ENCODE data around the gene SKA2.
"Not testable (repeated sequence)": the region's sequence is repeated elsewhere in the genome, so short reads cannot be mapped to it uniquely, and the experiment has no call there.

Gene SKA2, protein sequence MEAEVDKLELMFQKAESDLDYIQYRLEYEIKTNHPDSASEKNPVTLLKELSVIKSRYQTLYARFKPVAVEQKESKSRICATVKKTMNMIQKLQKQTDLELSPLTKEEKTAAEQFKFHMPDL

DNA sequence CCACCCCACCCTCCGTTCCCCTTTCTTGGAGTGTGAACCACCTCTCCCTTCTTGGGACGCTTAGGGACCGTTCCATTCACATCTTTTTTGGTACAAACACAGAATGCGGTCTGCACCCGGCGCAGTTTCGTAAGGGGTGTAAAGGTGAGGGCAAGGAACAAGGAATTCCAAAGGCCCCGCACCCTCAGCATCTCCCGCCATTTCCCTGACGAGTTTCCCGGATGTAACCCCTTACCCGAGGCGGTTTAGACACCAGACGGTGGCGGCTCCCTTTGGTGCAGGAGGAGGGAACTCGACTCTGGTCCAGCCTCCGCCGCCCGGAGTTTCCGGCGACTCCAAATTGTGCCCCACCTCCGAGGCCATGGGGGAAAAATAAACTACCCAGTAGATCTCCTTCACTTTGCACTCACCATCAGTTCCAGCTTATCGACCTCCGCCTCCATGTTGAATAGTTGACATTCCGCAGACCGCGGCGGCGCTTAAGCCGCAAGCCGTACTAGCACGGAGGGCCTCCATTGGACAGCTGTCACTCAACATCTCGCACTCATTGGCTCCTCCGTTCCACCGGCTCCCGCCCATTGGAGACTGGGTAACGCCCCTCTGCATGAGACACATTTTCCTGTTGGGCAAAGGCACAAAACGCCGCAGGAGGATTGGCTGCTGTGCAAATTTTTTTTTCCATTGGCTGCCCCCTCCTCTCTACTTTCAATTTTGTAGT lies at the start of gene SKA2:
SKA2 (minus strand) TSS at position 466 of the 718 bp plus-strand sequence; CDS start at position 443, 23 bp downstream.
- DNase-seq: peak; percentile 100

DNA sequence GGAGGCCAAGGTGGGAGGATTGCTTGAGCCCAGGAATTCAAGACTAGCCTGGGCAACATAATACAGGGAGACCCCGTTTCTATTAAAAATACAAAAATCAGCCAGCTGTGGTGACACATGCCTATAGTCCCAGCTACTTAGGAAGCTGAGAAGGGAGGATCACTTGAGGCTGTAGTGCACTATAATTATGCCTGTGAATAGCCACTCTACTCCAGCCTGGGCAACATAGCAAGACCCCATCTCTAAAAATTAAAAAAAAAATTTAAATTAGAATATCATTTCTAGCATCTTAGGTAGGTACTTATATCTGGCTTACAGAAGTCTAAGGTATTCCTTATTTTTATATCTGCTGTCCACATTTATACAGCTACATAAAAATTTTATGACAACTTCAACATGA lies 47.3 kb upstream of the SKA2 start:
- no peak for DNase-seq

DNA sequence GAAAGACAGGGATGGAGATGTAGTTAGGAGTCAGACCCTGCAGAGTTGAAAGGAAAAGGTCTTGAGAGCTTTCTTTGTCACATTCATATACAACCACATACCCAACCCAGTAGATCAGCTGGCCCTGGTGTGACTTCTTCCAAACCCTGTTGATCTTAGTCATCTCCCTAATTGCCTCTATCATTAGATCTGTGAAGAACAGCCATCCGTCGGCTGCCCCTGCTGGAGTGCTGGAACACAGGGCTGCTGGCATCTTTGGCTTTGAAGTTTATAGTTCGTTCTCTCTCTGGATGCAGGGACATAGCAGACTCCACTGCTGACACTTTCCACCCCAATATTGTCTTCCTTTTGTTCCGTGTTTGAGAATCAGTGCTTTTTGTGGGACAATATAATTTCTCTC lies 44.4 kb upstream of the SKA2 start:
- no peak for DNase-seq

DNA sequence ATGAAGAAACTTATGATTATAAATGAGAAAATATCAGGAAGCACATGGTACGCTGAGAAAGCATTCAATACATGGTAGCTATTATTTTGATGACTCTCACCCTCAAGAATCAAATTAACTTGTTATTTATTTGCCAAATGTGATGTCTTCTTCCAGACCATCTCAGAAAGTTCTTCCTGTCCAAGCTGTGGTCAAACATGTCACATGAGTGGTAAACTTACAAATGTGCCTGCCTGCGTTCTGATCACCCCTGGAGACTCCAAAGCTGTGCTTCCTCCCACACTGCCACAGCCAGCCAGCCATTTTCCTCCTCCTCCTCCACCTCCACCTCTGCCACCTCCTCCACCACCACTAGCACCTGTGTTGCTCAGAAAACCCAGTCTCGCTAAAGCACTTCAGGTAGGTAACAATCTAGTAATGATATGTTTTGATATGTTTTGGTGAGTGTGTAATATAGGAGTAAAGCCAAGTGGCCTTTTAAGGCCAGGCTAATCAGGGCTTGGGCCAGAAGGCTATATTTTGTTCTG lies 38.4 kb upstream of the SKA2 start:
- DNase-seq: no peak

DNA sequence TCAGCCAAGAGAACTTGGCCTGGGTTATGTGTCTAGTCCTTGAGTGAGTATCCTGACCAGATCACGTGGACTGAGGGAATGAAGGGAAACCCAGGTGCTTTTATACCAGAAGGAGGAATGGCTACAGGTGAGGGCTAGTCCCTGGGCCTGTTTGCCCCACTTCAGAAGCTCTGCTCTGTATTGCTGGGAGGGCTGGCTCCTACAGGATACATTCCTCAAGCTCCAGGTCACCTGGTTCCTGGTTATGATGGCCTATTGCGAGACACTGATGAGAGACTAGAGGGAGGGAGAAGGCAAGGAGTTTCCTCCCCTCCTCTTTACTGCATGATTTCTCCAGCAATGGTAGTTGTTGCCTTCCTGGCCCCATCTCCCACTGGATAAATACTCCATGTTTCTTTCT lies 35.8 kb upstream of the SKA2 start:
- no peak for DNase-seq

DNA sequence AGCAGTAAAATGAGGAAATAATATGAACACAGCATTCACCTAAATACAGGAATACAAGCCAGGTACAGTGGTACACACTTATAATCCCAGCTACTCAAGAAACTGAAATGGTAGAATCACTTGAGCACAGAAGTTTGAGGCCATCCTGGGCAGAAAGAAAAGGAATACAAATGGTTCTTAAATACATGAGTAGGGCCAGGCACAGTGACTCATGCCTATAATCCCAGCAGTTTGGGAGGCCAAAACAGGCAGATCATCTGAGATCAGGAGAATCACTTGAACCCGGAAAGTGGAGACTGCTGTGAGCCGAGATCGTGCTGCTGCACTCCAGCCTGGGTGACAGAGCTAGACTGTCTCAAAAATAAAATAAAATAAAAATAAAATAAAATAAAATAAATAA lies 31.9 kb upstream of the SKA2 start:
- no peak for DNase-seq

DNA sequence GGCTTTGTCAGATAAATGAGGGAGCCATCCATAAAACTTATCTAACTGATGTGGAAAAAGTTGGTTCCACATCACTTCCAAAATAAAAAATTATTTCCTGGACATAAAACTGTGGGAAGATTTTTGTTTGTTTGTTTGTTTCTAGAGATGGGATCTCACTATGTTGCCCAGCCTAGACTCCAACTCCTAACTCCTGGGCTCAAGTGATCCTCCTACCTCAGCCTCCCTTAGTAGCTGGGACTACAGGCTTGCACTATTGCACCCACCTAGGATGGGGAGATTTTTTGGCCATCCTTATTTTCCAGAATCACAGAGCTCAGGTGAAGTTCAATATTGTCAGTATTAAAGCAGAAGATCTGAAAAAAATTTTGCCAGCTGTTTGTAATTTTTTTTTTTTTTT lies 31.0 kb upstream of the SKA2 start:
- DNase-seq: no peak

DNA sequence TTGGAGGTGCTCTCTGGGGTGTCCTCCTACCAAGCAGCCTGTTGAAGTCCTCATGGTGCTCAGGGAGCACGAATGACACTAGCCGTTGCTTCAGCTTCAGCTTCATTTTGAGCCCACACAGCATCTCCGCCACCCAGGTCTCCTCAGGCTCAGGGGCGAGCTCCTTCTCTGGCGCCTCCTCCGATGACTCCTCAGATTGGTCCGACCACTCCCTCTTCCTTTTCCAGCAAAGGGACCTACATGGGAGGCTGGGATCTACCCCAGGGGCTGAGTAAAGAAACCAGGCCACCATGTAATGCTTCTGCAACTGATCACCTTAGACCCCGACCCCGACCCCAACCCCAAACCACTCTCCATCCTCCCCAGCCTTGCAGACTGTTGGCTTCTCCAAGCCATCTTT lies 26.5 kb upstream of the SKA2 start:
- DNase-seq: no peak

DNA sequence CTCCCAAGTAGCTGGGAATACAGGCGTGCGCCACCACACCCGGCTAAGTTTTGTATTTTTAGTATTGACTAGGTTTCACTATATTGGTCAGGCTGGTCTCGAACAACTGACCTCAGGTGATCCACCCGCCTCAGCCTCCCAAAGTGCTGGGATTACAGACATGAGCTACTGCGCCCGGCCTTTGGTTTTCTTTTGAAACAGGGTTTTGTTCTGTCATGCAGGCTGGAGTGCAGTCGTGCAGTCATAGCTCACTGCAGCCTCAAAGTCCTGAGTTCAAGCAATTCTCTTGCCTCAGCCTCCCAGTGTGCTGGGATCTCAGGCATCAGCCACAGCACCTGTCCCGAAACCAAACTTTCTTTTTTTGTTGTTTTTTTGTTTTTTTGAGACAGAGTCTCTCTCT lies 25.6 kb upstream of the SKA2 start:
- DNase-seq: no peak

DNA sequence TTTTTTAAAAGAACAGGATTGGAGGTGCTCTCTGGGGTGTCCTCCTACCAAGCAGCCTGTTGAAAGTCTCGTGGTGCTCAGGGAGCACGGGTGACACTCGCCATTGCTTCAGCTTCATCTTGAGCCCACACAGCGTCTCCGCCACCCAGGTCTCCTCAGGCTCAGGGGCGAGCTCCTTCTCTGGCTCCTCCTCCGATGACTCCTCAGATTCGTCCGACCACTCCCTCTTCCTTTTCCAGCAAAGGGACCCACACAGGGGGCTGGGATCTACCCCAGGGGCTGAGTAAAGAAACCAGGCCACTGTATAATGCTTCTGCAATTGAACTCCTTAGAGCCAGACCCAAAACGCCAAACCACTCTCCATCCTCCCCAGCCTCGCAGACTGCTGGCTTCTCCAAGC lies 24.6 kb upstream of the SKA2 start:
- not testable (repeated sequence) for DNase-seq

DNA sequence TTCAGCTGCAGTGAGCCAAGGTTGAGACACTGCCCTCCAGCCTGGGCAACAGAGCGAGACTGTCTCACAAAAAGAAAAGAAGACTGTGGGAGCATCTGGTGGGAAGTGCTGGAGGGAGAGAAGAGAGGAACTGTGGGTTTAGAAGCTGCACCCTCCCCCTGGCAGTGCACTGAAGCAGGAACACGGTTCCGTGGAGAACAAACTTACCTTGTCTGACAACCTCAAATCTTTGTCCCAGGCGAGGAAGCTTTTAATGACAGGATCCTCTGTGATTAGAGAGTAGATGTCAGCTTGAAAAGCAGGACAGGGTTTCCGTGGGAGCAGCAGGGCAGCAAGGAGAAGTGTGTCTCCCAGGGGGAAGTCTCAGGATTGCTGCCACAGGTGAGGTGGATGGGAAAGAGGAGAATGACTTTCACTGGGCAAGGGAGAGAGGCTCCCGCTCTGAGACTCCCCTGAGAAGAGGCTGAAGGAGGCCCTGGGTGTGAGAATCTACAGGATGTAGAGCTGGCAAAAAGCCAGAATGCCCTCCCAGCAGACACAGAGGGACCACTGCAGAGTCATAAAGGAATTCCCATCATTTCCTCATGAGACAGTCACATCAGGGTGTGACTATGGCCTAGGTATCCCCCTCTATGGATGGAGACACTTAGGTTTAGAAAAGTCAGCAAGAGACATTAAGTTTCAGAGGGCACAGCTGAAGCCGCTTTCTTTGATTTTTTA lies 23.4 kb upstream of the SKA2 start:
- no peak for DNase-seq

DNA sequence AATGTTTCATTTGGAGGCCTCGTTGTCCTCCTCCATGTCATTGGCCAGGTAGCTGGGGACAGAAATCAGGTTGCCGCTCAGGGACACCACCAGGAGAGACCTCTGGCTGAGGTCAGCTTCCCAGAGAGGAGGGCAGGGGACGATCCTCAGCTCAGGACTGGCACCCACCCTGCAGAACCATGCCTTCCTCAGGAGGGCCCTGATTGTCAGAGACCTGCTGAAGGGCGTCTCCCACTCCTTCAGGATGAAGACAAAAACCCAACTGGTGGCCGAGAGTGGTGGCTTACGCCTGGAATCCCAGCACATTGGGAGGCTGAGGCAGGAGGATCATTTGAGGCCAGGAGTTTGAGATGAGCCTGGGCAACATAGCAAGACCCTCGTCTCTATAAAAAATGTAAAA lies 20.1 kb upstream of the SKA2 start:
- no peak for DNase-seq

DNA sequence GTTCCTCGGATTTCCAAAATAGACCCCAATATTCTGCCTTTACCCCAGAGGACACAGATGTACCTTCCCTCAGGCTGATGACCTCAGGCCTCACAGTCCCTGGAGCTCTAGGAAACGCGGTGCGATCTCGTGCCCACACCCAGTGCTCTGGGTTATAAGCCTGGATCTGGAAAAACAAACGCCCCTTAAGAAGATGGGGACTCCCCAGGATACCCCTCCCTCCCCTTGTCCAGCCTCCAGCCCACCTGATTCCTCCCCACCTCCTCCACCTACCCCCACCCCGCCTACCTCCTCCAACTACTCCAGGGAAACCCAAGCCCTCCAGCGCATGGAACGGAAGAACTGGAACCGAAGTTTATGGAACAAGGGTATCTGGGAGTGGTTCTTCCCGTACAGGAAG lies 19.7 kb upstream of the SKA2 start:
- DNase-seq: no peak

DNA sequence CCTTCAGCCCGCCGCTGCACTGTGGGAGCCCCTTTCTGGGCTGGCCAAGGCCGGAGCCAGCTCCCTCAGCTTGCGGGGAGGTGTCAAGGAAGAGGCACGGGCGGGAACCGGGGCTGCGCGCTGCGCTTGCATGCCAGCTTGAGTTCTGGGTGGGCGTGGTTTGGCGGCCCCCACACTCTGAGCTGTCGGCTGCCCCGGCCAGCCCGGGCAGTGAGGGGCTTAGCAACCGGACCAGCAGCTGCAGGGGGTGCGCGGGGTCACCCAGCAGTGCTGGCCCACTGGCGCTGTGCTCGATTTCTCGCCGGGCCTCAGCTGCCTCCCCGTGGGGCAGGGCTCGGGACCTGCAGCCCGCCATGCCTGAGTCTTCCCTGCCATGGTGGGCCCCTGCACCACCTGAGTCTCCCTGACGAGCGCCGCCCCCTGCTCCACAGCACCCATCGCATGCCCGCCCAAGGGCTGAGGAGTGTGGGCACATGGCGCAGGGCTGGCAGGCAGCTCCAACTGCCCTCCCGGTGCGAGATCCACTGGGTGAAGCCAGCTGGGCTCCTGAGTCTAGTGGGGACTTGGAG lies 17.5 kb upstream of the SKA2 start:
- DNase-seq: no peak

DNA sequence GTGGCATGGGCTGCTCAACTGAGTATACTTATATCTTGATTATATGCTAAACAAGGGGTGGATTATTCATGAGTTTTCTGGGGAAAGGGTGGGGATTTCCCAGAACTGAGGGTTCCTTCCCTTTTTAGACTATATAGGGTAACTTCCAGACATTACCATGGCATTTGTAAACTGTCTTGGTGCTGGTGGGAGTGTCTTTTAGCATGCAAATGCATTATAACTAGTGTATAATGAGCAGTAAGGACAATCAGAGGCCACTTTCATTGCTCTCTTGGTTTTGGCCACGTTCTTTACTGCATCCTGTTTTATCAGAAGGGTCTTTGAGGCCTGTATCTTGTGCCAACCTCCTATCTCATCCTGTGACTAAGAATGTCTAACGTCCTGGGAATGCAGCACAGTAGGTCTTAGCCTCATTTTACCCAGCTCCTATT lies 12.6 kb upstream of the SKA2 start:
- DNase-seq: no peak

DNA sequence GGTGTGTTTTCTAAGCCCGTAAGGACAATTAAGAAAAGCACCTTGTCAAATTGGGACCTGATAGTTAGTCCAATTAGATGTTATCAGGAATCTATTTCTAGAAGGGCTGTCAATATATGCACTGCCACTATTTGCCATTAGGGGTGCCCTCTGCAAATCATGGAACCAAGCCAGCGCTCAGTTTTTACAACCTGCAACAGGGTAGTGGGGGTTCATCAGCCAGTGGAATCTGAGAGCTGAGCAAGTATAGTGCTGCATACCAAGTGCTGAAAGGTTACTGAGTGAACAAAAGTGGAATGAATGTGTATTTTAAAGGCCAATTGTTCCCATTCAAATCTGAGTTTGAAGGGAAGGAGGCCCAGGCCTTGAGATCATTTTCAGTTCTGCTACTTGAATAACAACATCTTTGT lies 11.0 kb upstream of the SKA2 start:
- peak; percentile 34 for DNase-seq

DNA sequence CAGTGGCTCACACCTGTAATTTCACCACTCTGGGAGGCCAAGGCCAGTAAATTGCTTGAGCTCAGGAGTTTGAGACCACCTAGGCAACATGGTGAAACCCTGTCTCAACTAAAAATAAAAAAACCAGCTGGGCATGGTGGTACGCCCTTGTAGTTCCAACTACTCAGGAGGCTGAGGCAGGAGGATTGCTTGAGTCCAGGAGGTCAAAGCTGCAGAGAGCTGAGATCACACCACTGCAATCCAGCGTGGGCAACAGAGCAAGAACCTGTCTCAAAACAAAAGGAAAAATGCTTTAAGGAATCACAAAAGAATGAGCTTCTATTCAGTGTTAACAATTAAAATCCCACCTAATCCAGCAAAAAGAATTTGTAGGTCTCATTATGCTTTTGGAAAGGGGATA lies 6.5 kb upstream of the SKA2 start:
- no peak for DNase-seq

DNA sequence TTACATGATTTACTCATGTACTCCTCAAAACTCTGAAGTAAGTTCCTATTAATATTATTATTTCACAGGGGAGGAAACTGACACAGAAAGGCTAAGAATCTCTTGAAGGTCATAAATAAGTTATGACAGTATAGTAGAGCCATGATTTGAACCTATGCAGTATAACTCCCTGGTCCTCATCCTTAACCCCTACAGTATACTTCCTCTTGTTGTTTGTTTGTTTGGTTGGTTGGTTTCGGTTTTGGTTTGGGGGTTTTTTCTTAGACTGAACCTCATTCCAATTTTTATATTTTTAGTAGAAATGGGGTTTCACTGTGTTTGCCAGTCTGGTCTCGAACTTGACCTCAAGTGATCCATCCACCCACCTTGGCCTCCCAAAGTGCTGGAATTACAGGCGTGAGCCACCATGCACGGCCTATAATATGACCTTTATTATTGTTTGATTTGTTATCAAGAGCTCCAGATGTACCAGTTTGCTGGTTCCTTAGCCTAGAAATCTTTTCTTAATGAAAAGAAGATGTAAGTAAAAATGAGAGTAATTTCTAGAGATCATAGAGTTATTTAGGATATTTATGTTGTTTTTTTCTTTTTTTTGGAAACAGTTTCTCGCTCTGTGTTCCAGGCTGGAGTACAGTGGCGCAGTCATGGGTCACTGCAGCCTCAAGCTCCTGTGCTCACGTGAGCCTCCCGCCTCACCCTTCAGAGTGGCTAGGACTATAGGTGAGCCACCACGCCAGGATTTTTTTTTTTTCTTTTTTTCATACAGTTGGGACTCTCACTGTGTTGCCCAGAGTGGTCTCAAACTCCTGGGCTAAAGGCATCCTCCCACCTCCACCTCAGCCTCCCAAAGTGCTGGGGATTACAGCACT lies 5.4 kb upstream of the SKA2 start:
- DNase-seq: peak; percentile 29

DNA sequence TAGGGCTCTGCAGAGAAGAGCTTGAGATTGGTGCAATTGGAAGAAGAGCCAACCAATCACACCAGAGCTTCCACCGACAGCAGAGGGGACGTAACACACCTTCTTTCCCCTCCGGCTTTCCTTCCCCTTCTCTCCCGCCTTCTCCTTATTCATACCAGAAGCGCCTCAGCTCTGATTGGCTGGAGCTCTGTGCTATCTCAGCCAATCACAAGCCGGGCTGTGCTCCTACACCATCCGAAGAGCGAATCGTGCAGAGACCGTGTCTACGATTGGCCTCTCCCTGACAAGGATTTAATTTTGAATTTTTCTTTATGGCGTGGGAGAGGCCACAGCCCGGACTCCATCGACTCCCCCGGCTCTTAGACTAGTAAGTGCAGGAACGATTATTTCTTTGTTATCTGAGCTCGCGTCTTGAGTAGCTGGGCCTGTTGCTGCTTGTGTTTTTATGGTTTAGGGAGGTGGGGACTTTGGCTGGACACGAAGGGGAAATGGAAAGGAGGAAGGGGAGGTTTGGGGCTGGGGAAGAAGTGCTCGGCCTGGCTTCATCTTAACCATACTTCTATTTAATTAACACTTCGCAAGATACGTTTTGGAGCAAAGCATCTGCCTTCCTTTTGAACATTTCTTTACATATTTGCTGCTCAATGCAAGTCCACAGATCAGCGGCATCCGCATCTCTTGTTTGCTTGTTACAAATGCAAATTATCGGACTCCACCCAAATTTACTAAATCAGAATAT lies 622 bp upstream of the SKA2 start, which contains the start of gene PRR11:
PRR11 (plus strand) TSS at position 308 of the 739 bp plus-strand sequence. CDS start 14,007 bp downstream, outside the sequence.
- peak; percentile 100 for DNase-seq

DNA sequence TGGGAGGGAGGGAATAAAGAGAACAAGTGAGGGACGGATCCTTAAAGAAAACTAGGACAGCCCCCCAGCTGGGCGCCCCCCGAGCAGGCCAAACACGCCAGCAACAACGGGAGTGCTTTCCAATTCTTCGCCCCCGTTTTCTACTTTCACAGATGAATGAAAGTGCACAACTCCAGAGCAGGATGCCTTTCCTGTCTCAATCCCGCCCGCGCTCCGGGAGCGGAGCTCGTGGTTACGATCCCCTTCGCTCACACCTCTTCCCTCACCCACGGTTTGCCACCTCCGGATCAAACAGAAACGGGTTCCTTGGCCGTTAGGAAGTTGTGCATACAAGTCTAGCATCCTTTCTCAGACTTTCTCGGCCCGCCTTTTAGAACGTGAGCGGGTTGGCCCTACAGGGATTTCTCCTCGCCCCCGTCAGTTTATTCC lies 680 bp downstream of the SKA2 start:
- peak; percentile 43 for DNase-seq

DNA sequence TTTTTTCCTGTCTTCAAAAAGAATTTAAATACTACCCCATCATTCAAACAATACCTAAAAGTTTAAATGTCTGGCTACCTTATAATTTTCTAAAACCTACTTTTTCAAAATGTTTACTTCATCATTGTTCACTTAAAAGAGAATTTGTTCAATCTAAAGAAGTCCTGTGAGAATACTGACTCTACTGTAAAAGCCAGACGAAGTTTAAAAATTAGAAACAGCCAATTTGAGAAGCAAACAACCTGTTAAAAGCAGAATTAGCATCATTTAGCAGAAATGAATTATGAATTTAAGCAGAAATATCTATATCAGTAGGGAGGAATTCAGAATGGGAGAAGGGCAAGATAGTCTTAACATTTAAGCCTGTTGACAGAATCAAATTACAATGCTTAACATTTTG lies 2.1 kb downstream of the SKA2 start:
- DNase-seq: no peak

DNA sequence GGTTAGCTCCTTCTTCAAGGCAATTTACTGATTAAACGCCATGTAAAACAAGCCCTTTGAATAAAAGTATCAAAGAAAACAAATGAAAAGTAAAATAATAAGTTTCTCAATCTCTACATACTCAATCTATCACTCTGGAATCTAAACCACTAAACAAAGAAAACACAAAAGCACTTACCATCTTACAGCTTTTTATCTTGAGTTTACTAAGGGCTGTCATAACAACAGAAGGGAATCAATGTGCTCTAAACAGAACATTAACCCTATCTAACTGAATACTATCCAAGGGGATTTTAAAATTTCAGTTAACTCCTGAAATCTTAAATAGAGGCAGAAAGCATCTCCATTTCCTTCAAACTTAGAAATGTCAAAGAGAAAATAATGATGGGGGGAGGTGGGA lies 3.4 kb downstream of the SKA2 start:
- no peak for DNase-seq
